Measurements from ENCODE around the gene KYNU. TPM values are rescaled to one million over a fixed set of nuclear protein-coding genes. Genes with fewer than 3 reads are reported as not detected.

Gene KYNU
- total and polyA plus RNA-seq, 9 of the 15 experiments (the other 6 are each of a cell fraction or from before 2014, with no cell fraction given), result 2.6 to 11.6 (median 7.2) TPM

- ATAC-seq (no peak), DNase-seq (ENCODE audit: extremely low read depth in 1 of 4, low spot score in 3 of 4) (no peak), FAIRE-seq (no peak)
- Histone ChIP-seq H4K20me1 (replicated peaks; ENCODE audit: control insufficient read depth, insufficient read depth, low read length) (no peaks in the 10 kb centered on the region), H3K27ac (ENCODE audit: extremely low read depth, low read depth, low read length) (no peak overlapping the region), H3K27me3 (ENCODE audit: control insufficient read depth in 2 of 2, insufficient read depth in 2 of 2, low read length in 2 of 2) (no peaks in the 10 kb centered on the region), H3K4me1 (replicated peaks in 1 of 2; ENCODE audit: control insufficient read depth in 2 of 2, insufficient read depth in 2 of 2, low read length in 2 of 2) (no peaks in the 10 kb centered on the region), H3K79me2 (ENCODE audit: control insufficient read depth, insufficient read depth, low read length) (no peaks in the 10 kb centered on the region), H3K9ac (ENCODE audit: insufficient read depth in 1 of 2, low read depth in 2 of 2, low read length in 2 of 2) (no peak overlapping the region), H3K9me3 (replicated peaks; ENCODE audit: control insufficient read depth, insufficient read depth, low read depth, low read length) (no peaks in the 10 kb centered on the region), H3K4me3 (no peak overlapping the region), H2AFZ (ENCODE audit: low read depth, low read length) (no peak overlapping the region), H3K4me2 (ENCODE audit: insufficient read depth, low read length) (no peak overlapping the region), H3K9me1 (ENCODE audit: control insufficient read depth, insufficient read depth, low read length) (no peaks in the 10 kb centered on the region), H3K36me3 (ENCODE audit: control insufficient read depth, insufficient read depth, low read length) (no peaks in the 10 kb centered on the region)
- intact Hi-C loops (cut with micrococcal nuclease) (no loop called here), in situ Hi-C loops (cut with MboI) (no loop called here)
- ChIA-PET POLR2A (no interaction called here), CTCF (ENCODE audit: low intra/inter-chr PET ratio) (no interaction called here)
- TF ChIP-seq ZBTB40 (IDR thresholded peaks at IDR 0.05) (no peak), ZBTB40 (CRISPR knock-in tag; IDR thresholded peaks at IDR 0.05) (no peak), TFE3 (CRISPR knock-in tag; IDR thresholded peaks at IDR 0.05) (peak; percentile 80), PURB (CRISPR knock-in tag; IDR thresholded peaks at IDR 0.05; ENCODE audit: low read depth) (no peak), ZSCAN32 (CRISPR knock-in tag; IDR thresholded peaks at IDR 0.05) (no peak)
- 0% methylated on average over 1 of the region's 1 CpG for WGBS (ENCODE audit: insufficient coverage, low coverage, missing lambda C conversion rate)
- BruUV-seq (replicated peaks), result no TSS peak
Observed at GRCh38 chr2:143063612-143064200, 186.2 kb downstream of the KYNU start.

Measured in K562 (cell line).